Measurements from ENCODE around the gene VCY. TPM values are rescaled to one million over a fixed set of nuclear protein-coding genes. Genes with fewer than 3 reads are reported as not detected.
"Not testable (repeated sequence)": the region's sequence is repeated elsewhere in the genome, so short reads cannot be mapped to it uniquely, and the experiment has no call there.

VCY gene
- polyA plus RNA-seq (ENCODE audit: insufficient read length in 3 of 3) = not detected

GRCh38 chrY:13986373-13986772 lies at the start of gene VCY:
VCY (minus strand) TSS chrY:13986473; CDS start chrY:13986440, 33 bp downstream.
- not testable (repeated sequence) for DNase-seq (ENCODE audit: low read depth in 3 of 3, low spot score in 2 of 3)

- not testable (repeated sequence) for DNase-seq (ENCODE audit: low read depth in 3 of 3, low spot score in 2 of 3)
These were observed 44.1 kb upstream of the VCY start for GRCh38 chrY:14030395-14030794.

DNA sequence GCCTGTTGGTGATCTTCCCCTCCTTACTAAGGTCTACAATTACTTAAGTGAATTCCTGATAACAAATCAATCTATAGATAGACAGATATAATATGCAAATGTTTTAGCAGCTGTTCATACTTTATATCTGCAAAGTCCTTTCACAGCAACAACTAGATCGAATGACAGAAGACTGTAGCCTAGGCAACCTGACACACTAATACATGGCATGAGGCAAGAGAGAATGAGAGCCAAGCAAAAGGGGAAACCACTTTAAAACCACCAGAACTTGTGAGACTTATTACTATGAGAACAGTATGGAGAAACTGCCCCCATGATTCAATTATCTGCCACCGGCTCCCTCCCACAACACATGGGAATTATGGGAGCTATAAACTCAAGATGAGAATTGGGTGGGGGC lies 25.6 kb upstream of the VCY start:
- DNase-seq (ENCODE audit: low read depth in 3 of 3, low spot score in 2 of 3) = not testable (repeated sequence)

DNA sequence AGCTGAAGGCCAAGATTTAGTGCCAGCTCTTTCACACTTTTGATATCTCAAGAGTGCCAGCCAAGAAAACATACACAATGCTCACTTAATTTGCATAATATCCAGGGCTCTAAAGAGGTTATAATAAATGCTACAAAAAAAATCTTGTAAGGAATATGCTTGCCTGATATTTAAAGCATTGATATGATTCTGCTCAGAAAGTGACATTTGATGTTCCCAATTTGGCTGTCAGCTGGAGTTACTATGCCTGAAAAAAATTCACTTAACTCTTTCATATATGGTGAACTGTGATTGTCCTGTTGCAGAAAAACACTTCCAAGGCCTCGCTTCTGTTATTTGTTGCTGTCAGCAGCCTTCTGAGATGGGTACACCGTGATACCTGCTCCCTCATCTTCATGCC lies 43.9 kb downstream of the VCY start:
- DNase-seq (ENCODE audit: low read depth in 3 of 3, low spot score in 2 of 3) = not testable (repeated sequence)

Other genes starting within 250 kb of the VCY start
- not detected for gene VCY1B, start 69.8 kb upstream of the VCY start, polyA plus RNA-seq (ENCODE audit: insufficient read length in 3 of 3)